Measurements from ENCODE around the gene SLC38A9. TPM values are rescaled to one million over a fixed set of nuclear protein-coding genes. Genes with fewer than 3 reads are reported as not detected.
A peak's percentile ranks its signal among the peaks of the same experiment; 100 is the strongest.

SLC38A9 gene
- total and polyA plus RNA-seq, 9 of the 15 experiments (the other 6 are each of a cell fraction or from before 2014, with no cell fraction given): 14.0 to 34.5 (median 20.7) TPM

GRCh38 chr5:55679556-55679955 is 32.6 kb downstream of the SLC38A9 start (continued):
- TF ChIP-seq ZNF318 (IDR thresholded peaks at IDR 0.05; ENCODE audit: borderline replicate concordance in 1 of 2, low read depth in 1 of 2): no peak
- no peak for TF ChIP-seq L3MBTL2 (IDR thresholded peaks at IDR 0.05)

GRCh38 chr5:55675119-55675518 is 37.0 kb downstream of the SLC38A9 start:
- no peak overlapping the region for H3K4me3 ChIP-seq
- POLR2A ChIA-PET: no interaction called here
- no peak overlapping the region for H3K9ac ChIP-seq (ENCODE audit: insufficient read depth in 1 of 2, low read depth in 2 of 2, low read length in 2 of 2)
- H3K4me1 ChIP-seq (replicated peaks in 1 of 2; ENCODE audit: control insufficient read depth in 2 of 2, insufficient read depth in 2 of 2, low read length in 2 of 2): no peaks in the 10 kb centered on the region
- CTCF ChIA-PET (ENCODE audit: low intra/inter-chr PET ratio): no interaction called here
- H3K27ac ChIP-seq (ENCODE audit: extremely low read depth, low read depth, low read length): no peak overlapping the region
- in situ Hi-C loops (cut with MboI) (no loop called here), intact Hi-C loops (cut with micrococcal nuclease) (no loop called here)
- H3K36me3 ChIP-seq (ENCODE audit: control insufficient read depth, insufficient read depth, low read length): peaks cover 4% of the 10 kb centered on the region; the same call in 1 of the 3 replicates
- H3K79me2 ChIP-seq (ENCODE audit: control insufficient read depth, insufficient read depth, low read length): no peaks in the 10 kb centered on the region
- H3K9me3 ChIP-seq (replicated peaks; ENCODE audit: control insufficient read depth, insufficient read depth, low read depth, low read length): no peaks in the 10 kb centered on the region
- no peak overlapping the region for H2AFZ ChIP-seq (ENCODE audit: low read depth, low read length)
- no peak overlapping the region for H3K4me2 ChIP-seq (ENCODE audit: insufficient read depth, low read length)
- H4K20me1 ChIP-seq (replicated peaks; ENCODE audit: control insufficient read depth, insufficient read depth, low read length): no peaks in the 10 kb centered on the region
- no peak for DNase-seq (ENCODE audit: extremely low read depth in 1 of 4, low spot score in 3 of 4)
- ATAC-seq: no peak
- H3K27me3 ChIP-seq (ENCODE audit: control insufficient read depth in 2 of 2, insufficient read depth in 2 of 2, low read length in 2 of 2): no peaks in the 10 kb centered on the region
- whole genome bisulfite sequencing (ENCODE audit: insufficient coverage, low coverage, missing lambda C conversion rate): 29% methylated on average over 1 of the region's 1 CpG
- no peak for FAIRE-seq
- BruUV-seq (replicated peaks): no TSS peak
- no peaks in the 10 kb centered on the region for H3K9me1 ChIP-seq (ENCODE audit: control insufficient read depth, insufficient read depth, low read length)
- TF ChIP-seq C11orf30 (IDR thresholded peaks at IDR 0.05; ENCODE audit: low read depth) (peak; percentile 75), MAFK (IDR thresholded peaks at IDR 0.05; ENCODE audit: low read length) (peak; percentile 23; the same call in 1 of the 2 replicates), ZMIZ1 (IDR thresholded peaks at IDR 0.05; ENCODE audit: low read depth in 2 of 2, low read length in 2 of 2) (no peak)
